ENCODE measurements around the gene CD99. TPM values are rescaled to one million over a fixed set of nuclear protein-coding genes. Genes with fewer than 3 reads are reported as not detected.
A peak's percentile ranks its signal among the peaks of the same experiment; 100 is the strongest.

The CD99 gene
- polyA plus RNA-seq, 3 donors, result 159 to 217 (median 184) TPM

DNA sequence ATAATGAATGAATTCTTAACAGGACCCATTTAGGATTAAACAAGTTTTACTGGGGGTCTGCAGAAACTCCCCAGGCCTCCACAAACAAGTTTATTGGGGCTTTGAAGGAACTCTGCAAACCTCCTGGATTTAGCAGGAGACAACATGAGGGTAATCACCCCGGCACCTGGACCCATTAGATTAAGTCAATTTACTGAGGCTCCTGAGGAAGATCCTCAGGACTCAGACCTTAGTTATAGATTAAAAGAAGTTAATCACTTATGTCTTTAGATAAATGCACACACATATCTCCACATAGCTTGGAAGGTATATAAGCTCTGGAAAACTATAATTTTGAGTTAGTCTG lies 90.1 kb downstream of the CD99 start:
- TF ChIP-seq, protein P1, sequence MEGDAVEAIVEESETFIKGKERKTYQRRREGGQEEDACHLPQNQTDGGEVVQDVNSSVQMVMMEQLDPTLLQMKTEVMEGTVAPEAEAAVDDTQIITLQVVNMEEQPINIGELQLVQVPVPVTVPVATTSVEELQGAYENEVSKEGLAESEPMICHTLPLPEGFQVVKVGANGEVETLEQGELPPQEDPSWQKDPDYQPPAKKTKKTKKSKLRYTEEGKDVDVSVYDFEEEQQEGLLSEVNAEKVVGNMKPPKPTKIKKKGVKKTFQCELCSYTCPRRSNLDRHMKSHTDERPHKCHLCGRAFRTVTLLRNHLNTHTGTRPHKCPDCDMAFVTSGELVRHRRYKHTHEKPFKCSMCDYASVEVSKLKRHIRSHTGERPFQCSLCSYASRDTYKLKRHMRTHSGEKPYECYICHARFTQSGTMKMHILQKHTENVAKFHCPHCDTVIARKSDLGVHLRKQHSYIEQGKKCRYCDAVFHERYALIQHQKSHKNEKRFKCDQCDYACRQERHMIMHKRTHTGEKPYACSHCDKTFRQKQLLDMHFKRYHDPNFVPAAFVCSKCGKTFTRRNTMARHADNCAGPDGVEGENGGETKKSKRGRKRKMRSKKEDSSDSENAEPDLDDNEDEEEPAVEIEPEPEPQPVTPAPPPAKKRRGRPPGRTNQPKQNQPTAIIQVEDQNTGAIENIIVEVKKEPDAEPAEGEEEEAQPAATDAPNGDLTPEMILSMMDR (IDR thresholded peaks at IDR 0.05), result no peak
- Mint-ChIP-seq H3K36me3 (no peaks in the 10 kb centered on the region), H3K27me3 (ENCODE audit: low read depth in 3 of 3) (peaks cover 0 to 12% (median 3%) of the 10 kb centered on the region in 3 donors), H3K27ac (peak overlapping the region in 1 of 7 donors; percentile 41), H3K4me3 (no peak overlapping the region), H3K4me1 (peaks cover 3% of the 10 kb centered on the region), H3K9me3 (peaks cover 0 to 2% (median 0%) of the 10 kb centered on the region in 7 donors)
- Histone ChIP-seq H3K4me1 (ENCODE audit: control insufficient read depth in 1 of 2, insufficient read depth in 2 of 2, low read length in 2 of 2) (no peaks in the 10 kb centered on the region), H2AFZ (ENCODE audit: insufficient read depth, low read depth, low read length, poor library complexity, severe bottlenecking) (no peak overlapping the region), H3K27ac (ENCODE audit: low read depth in 1 of 2, low read length in 2 of 2) (no peak overlapping the region), H3K4me2 (replicated peaks; ENCODE audit: extremely low read depth, low read length, poor library complexity, severe bottlenecking) (no peak overlapping the region), H3K36me3 (replicated peaks in 1 of 2; ENCODE audit: control insufficient read depth in 1 of 2, insufficient read depth in 2 of 2, low read length in 2 of 2) (no peaks in the 10 kb centered on the region), H3K9ac (ENCODE audit: insufficient read depth, low read length, poor library complexity, severe bottlenecking) (no peak overlapping the region), H3K9me3 (replicated peaks in 1 of 2; ENCODE audit: control insufficient read depth in 1 of 2, insufficient read depth in 1 of 2, low read length in 2 of 2) (no peaks in the 10 kb centered on the region), H4K20me1 (ENCODE audit: insufficient read depth, low read length) (no peaks in the 10 kb centered on the region), H3K79me2 (ENCODE audit: insufficient read depth, low read length) (no peaks in the 10 kb centered on the region), H3K27me3 (ENCODE audit: control insufficient read depth in 2 of 2, insufficient read depth in 2 of 2, low read length in 2 of 2) (no peaks in the 10 kb centered on the region), H3K4me3 (replicated peaks in 1 of 3; ENCODE audit: low read depth in 2 of 3, low read length in 3 of 3) (no peak overlapping the region)
- DNase-seq, result no peak
- intact Hi-C loops (cut with micrococcal nuclease), result no loop called here
- no CpG with 5 or more reads among the region's 1 CpG for WGBS (ENCODE audit: insufficient coverage)

DNA sequence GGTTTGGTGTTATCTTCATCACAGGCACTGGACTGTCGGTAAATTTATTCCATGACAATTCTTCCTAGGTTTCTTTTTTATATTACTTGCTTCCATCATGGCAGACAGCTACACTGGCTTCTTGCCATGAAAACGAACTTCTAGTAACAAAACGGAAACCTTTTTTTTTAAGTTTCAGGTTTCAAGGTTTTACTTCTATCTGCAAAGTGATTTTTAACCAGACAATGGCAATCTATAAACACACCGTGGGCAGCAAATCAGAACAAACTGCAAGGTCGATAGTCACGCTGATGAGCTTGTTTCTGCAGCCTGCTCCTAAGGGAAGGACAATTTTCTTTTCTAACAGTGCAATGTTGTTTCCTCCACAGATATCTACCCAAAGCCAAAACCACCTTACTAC lies 90.6 kb downstream of the CD99 start:
- Histone ChIP-seq H3K79me2 (ENCODE audit: insufficient read depth, low read length) (no peaks in the 10 kb centered on the region), H2AFZ (ENCODE audit: insufficient read depth, low read depth, low read length, poor library complexity, severe bottlenecking) (no peak overlapping the region), H3K27ac (ENCODE audit: low read depth in 1 of 2, low read length in 2 of 2) (no peak overlapping the region), H4K20me1 (ENCODE audit: insufficient read depth, low read length) (no peaks in the 10 kb centered on the region), H3K4me2 (replicated peaks; ENCODE audit: extremely low read depth, low read length, poor library complexity, severe bottlenecking) (no peak overlapping the region), H3K9ac (ENCODE audit: insufficient read depth, low read length, poor library complexity, severe bottlenecking) (no peak overlapping the region), H3K4me3 (replicated peaks in 1 of 3; ENCODE audit: low read depth in 2 of 3, low read length in 3 of 3) (no peak overlapping the region), H3K27me3 (ENCODE audit: control insufficient read depth in 2 of 2, insufficient read depth in 2 of 2, low read length in 2 of 2) (no peaks in the 10 kb centered on the region), H3K36me3 (replicated peaks in 1 of 2; ENCODE audit: control insufficient read depth in 1 of 2, insufficient read depth in 2 of 2, low read length in 2 of 2) (no peaks in the 10 kb centered on the region), H3K4me1 (ENCODE audit: control insufficient read depth in 1 of 2, insufficient read depth in 2 of 2, low read length in 2 of 2) (no peaks in the 10 kb centered on the region), H3K9me3 (replicated peaks in 1 of 2; ENCODE audit: control insufficient read depth in 1 of 2, insufficient read depth in 1 of 2, low read length in 2 of 2) (no peaks in the 10 kb centered on the region)
- Mint-ChIP-seq H3K4me1 (peaks cover 3% of the 10 kb centered on the region), H3K36me3 (no peaks in the 10 kb centered on the region), H3K9me3 (peaks cover 0 to 2% (median 0%) of the 10 kb centered on the region in 7 donors), H3K4me3 (no peak overlapping the region), H3K27me3 (ENCODE audit: low read depth in 3 of 3) (peaks cover 0 to 11% (median 3%) of the 10 kb centered on the region in 3 donors), H3K27ac (no peak overlapping the region)
- no peak for DNase-seq
- TF ChIP-seq, protein P1 (IDR thresholded peaks at IDR 0.05), result no peak
- 10% methylated on average over 2 of the region's 6 CpGs for WGBS (ENCODE audit: insufficient coverage)
- intact Hi-C loops (cut with micrococcal nuclease), result no loop called here

Data from CD14-positive monocyte (primary cell).